Muscle layer of duodenum (tissue), 2 donors: Measurements from ENCODE around the gene AMFR.

ENCODE experiments used
- H3K27ac ChIP-seq: one replicate; pipeline ENCODE4 v1.7.0; 2013; ENCODE audit warnings: mild to moderate bottlenecking, low read length
- H3K27me3 ChIP-seq: one replicate; pipeline ENCODE4 v1.7.0; 2013; ENCODE audit warnings: low read depth, mild to moderate bottlenecking, control low read depth, low read length
- H3K36me3 ChIP-seq, 2 donors: one replicate each; pipeline ENCODE4 v1.7.0; 2013; ENCODE audit warnings: low read length in 2 of 2, control low read depth in 1 of 2, mild to moderate bottlenecking in 1 of 2; ENCODE audit not compliant: insufficient read depth in 2 of 2, control insufficient read depth in 1 of 2
- H3K4me1 ChIP-seq, 2 donors: one replicate each; pipeline ENCODE4 v1.7.0; 2013; ENCODE audit warnings: low read length in 2 of 2, mild to moderate bottlenecking in 2 of 2, control low read depth in 1 of 2, moderate library complexity in 1 of 2; ENCODE audit not compliant: insufficient read depth in 2 of 2, control insufficient read depth in 1 of 2
- H3K4me3 ChIP-seq, 2 donors: one replicate each; pipeline ENCODE4 v1.7.0; 2013; ENCODE audit warnings: low read length in 2 of 2, low read depth in 1 of 2, mild to moderate bottlenecking in 1 of 2
- H3K9me3 ChIP-seq, 2 donors: one replicate each; pipeline ENCODE4 v1.7.0; 2013; ENCODE audit warnings: low read length in 2 of 2, control low read depth in 1 of 2, mild to moderate bottlenecking in 1 of 2; ENCODE audit not compliant: control insufficient read depth in 1 of 2
- donor health status: healthy.

AMFR gene

DNA sequence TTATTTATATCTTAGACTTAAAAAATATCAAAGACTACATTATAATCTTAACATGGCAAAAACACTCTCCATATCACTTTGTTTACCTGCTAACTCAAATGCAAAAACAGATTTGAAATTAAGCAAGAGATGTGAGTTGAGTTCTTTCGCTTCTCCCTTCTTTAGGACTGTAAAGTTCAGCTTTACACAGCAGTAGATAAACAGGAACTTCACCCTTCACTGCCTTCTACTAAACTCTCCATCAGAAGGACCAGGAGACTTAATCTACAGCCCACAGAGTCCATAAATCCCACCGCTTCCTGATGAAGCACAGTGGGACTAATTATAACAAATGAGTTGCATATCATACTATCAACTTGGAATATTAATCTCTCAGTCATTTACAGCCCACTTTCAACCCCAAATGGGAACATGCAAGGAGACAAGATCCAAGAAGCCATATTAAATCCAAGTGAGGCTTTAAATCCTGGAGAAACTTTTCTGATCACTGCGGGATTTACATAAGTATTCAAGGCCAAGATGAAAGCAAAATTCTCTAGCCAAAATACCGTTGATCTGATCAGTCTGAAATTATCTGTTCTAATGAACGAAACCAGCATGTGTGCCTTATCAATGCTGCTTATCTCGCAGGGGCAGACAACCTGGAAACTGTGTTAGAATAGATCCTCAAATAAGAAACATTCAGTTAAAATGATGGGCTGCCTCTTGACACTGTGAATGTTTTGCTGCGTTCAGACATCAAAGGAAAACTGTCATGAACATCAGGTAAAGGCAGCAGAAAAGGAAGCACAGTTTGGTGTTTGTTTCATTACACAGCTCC is 1.6 kb downstream of the AMFR start:
- Histone ChIP-seq H3K9me3 (no peaks in the 10 kb centered on the region), H3K4me1 (peaks cover 4 to 22% of the 10 kb centered on the region in 2 donors), H3K27me3 (no peaks in the 10 kb centered on the region), H3K36me3 (no peaks in the 10 kb centered on the region), H3K4me3 (peak overlapping the region; percentile 70 to 87), H3K27ac (peak overlapping the region; percentile 59)

DNA sequence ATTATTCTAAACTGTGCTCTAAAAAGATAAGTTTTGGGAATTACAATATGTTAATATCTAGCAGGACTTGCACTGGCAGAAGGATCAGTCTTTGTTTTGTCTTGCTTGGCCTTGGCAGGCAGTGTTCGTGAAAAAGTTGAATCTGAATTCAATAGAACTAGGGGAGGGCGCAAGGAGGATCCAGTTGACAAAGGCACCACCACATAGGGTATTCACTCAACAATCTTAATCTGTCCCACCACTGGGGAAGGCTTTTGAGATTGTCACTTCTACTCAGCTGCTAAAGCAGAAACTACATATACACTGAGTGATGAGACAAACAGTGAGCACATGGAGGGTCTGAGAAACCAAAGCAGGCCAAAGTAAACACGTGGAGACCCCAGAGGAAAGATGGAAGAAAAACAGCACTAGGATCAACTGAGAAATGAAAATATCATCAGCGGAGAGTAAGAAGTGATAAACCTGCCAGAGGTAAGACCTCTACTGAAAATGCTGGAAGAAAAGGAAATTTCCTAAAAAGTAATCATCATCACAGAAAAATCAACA is 2.4 kb downstream of the AMFR start:
- Histone ChIP-seq H3K4me3 (no peak overlapping the region), H3K36me3 (no peaks in the 10 kb centered on the region), H3K4me1 (peaks cover 4 to 22% of the 10 kb centered on the region in 2 donors), H3K27me3 (no peaks in the 10 kb centered on the region), H3K27ac (no peak overlapping the region), H3K9me3 (no peaks in the 10 kb centered on the region)

DNA sequence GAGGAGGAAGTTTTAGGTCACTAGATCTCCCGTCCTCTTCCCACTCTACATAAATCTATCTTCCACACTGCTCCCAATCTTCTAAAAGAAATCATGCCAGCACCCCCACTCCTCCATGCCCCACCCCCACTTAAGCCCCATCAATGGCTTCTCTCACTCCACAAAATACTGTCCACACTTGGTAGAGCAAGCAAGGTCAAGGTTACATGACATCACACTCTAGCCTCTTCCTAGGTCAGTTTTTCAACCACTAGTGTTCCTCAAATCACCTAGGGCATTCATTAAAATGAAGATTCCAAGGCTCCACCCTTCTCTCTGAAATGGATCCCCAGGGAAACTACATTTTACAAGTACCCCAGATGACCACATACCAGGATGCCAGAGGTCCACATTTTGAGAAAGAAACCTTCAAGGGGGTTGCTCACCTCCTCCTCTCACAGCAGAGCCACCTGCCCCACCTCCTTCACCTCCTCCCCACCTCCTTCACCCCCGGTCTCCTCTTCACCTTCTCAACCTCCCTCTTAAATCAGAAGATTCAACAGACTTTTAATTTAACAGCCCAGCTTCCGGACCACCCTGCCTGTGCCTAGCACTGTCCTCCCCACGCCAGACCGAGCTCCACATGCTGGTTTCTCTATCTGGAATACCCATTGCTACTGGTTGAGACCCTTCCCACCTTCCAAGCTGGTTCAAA is 3.2 kb downstream of the AMFR start:
- H3K27ac ChIP-seq = no peak overlapping the region
- H3K36me3 ChIP-seq = no peaks in the 10 kb centered on the region
- H3K9me3 ChIP-seq = no peaks in the 10 kb centered on the region
- H3K27me3 ChIP-seq = no peaks in the 10 kb centered on the region
- no peak overlapping the region for H3K4me3 ChIP-seq
- peaks cover 4 to 22% of the 10 kb centered on the region in 2 donors for H3K4me1 ChIP-seq

DNA sequence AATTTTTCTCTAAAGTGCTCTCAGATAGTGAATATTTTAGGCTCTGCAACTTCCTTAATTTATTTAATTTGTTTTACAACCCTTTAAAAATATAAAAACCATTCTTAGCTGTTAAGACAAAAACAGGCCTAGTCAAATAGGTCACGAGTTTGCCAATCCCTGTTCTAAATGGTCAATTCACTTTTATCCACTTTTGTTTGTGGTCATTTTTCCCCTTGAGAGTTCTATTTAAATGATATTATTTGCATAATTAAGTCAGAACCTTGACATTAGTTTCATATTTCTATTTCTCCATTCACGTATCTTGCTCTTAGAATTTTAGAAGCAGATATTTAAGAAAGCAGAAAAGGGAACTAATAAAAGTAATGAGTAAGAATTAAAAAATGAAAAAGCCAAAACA is 4.0 kb downstream of the AMFR start:
- Histone ChIP-seq H3K27me3 (no peaks in the 10 kb centered on the region), H3K27ac (no peak overlapping the region), H3K4me3 (no peak overlapping the region), H3K36me3 (no peaks in the 10 kb centered on the region), H3K4me1 (peaks cover 4 to 22% of the 10 kb centered on the region in 2 donors), H3K9me3 (no peaks in the 10 kb centered on the region)

DNA sequence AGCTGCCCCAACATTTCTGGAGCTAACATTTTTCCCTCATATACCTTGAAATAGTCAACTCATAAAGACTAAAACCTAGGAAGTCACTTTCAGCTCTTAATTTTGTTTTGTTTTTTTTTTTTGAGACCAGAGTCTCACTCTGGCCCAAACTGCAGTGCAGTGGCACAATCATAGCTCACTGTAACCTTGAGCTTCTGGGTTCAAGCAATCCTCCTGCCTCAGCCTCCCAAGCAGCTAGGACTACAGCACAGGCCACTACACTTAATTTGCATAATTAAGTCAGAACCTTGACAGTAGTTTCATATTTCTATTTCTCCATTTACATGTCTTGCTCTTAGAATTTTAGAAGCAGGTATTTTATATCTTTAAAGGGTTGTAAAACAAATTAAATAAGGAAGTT is 4.7 kb downstream of the AMFR start:
- no peak overlapping the region for H3K27ac ChIP-seq
- no peak overlapping the region for H3K4me3 ChIP-seq
- H3K4me1 ChIP-seq = peaks cover 4 to 22% of the 10 kb centered on the region in 2 donors
- H3K36me3 ChIP-seq = no peaks in the 10 kb centered on the region
- H3K9me3 ChIP-seq = no peaks in the 10 kb centered on the region
- no peaks in the 10 kb centered on the region for H3K27me3 ChIP-seq

DNA sequence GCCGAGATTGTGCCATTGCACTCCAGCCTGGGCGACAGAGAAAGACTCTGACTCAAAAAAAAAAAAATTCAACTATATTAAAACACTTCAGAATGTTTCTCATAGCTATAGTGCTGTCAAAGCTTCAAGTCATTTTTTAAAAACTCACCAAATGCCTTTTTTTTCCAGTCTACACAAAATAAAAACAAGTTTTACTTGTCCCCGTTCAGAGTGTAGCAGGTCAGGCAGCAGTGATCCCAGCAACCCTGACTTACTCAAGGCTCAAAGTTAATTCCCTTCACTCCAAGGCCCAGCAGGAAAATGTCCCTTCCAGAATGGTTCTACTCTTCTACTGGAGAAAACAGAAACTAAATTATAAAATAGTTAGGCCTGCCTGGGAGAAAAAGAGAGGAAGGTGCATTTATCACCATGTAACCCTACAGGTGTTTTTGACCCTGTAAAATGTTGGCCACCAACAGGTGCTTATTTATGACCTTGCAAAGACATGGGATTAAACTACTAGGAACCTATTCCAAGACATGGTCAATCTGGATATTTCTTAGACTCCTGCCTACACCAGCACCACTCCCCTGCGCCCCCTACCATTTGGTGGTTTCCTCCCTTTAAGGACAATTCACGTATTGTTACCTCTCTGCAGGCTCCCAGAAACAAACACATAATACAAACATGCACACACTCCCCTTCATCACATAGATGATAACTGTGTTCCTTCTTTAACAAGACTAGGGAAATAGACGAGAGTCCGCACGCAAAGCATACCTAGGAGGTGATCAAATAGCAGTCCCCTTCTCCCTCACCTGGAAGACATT is 5.4 kb downstream of the AMFR start:
- Histone ChIP-seq H3K27me3 (no peaks in the 10 kb centered on the region), H3K4me1 (peaks cover 4 to 28% of the 10 kb centered on the region in 2 donors), H3K4me3 (no peak overlapping the region), H3K27ac (no peak overlapping the region), H3K9me3 (no peaks in the 10 kb centered on the region), H3K36me3 (no peaks in the 10 kb centered on the region)

DNA sequence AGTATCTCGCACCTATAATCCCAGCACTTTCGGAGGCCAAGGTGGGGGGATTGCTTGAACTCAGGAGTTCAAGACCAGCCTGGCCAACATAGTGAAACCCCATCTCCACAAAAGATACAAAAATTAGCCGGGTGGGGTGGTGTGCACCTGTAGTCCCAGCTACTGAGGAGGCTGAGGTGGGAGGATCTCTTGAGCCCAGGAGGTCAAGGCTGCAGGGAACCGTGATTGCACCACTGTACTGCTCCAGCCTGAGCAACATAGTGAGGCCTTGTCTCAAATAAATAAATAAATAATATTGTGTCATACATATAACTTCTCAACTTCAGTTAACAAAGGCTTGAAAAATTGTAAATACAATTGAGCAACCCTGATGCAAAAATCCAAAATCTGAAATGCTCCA is 8.2 kb downstream of the AMFR start:
- Histone ChIP-seq H3K9me3 (no peaks in the 10 kb centered on the region), H3K27me3 (no peaks in the 10 kb centered on the region), H3K27ac (no peak overlapping the region), H3K4me3 (no peak overlapping the region), H3K36me3 (peaks cover 4 to 8% of the 10 kb centered on the region in 2 donors), H3K4me1 (peaks cover 4 to 17% of the 10 kb centered on the region in 2 donors)

DNA sequence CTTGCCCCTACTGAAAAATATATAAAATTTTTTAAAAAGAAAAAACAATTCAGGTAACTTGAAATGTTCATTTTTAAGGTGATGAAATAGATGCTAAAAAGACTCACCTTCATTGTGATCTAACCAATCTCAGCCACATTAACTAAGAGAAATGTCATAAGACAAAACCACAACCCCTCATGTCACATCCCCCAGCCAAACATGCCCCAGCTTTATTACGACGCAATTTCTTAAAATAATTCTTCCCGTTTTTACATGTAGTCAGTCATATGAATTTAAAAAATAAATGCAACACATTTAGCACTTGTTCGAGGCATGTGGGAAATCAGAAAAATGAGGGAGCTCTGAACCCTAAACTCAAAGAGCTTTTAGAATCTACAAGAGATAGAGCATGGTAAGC is 9.5 kb downstream of the AMFR start:
- peaks cover 4 to 7% of the 10 kb centered on the region in 2 donors for H3K4me1 ChIP-seq
- no peak overlapping the region for H3K27ac ChIP-seq
- H3K27me3 ChIP-seq = no peaks in the 10 kb centered on the region
- H3K4me3 ChIP-seq = no peak overlapping the region
- no peaks in the 10 kb centered on the region for H3K9me3 ChIP-seq
- peaks cover 4 to 15% of the 10 kb centered on the region in 2 donors for H3K36me3 ChIP-seq

DNA sequence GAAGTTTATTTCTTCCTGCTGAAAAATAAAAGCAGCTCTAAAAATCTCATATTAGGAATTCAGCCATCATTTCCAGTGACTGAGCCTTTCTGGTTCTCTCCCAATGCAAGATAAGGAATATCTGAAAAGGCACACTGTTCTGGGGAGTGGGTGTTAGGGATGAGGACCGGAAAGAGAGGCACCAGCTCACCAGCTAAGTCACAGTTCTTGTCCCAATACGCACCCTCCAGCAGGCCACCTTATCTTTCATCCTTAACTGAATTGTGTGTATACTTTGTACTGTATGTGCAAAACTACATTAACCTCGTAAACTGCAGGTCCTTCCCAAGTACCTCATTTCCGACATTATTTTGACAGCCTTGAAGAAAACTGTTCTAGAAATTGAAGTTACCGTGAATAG is 11.0 kb downstream of the AMFR start:
- Histone ChIP-seq H3K27ac (no peak overlapping the region), H3K9me3 (no peaks in the 10 kb centered on the region), H3K4me3 (no peak overlapping the region), H3K36me3 (peaks cover 4 to 20% of the 10 kb centered on the region in 2 donors), H3K4me1 (peaks cover 4 to 7% of the 10 kb centered on the region in 2 donors), H3K27me3 (no peaks in the 10 kb centered on the region)

DNA sequence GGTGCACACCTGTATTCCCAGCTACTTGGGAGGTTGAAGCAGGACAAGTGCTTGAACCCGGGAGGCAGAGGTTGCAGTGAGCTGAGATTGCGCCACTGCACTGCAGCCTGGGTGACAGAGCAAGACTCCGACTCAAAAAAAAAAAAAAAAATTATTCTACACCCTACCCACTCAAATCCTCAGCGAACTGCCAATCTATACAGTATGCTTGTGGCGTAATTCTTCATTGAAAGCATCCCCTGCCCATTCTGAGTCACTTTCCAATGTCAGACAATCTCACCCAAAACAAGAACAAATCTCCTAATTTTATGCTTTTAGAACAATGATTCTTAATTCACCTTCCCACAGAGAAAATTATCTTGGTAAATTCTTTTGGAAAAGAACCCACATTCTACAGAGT is 12.0 kb downstream of the AMFR start:
- Histone ChIP-seq H3K4me3 (no peak overlapping the region), H3K4me1 (peaks cover 4 to 7% of the 10 kb centered on the region in 2 donors), H3K27me3 (no peaks in the 10 kb centered on the region), H3K27ac (no peak overlapping the region), H3K9me3 (no peaks in the 10 kb centered on the region), H3K36me3 (peaks cover 7 to 30% of the 10 kb centered on the region in 2 donors)

DNA sequence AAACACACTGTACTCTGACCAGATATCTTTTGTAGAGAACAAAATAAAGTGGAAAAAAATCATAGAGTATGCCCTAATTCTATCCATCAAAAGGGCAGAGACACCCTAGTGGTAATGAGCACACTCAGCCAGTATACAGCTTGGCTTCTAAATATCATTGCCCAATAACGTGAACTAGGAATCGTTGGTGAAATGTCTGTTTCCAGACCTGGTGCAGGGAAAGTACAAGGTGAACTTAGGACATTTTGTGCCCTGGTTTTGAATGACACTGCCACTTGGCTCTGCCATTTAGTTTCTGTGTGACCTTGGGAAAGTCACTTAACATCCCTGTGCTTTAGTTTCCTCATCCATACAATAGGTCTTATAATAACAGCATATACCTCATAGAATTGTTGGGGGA is 13.7 kb downstream of the AMFR start:
- Histone ChIP-seq H3K27ac (no peak overlapping the region), H3K27me3 (no peaks in the 10 kb centered on the region), H3K4me3 (no peak overlapping the region), H3K9me3 (no peaks in the 10 kb centered on the region), H3K36me3 (peaks cover 17 to 37% of the 10 kb centered on the region in 2 donors), H3K4me1 (peaks cover 4 to 7% of the 10 kb centered on the region in 2 donors)
